Activated CD8-positive, alpha-beta memory T cell treated with anti-CD3 and anti-CD28 coated beads, Interleukin-2, amount 50 U/mL, for 48 hours (primary cell): ENCODE results near the gene SLC31A1.
"Not testable (repeated sequence)": the region's sequence is repeated elsewhere in the genome, so short reads cannot be mapped to it uniquely, and the experiment has no call there.

Source experiments
- DNase-seq: peaks from one replicate; pipeline ENCODE4 v3.0.0-alpha.2; 2020

Gene SLC31A1

DNA sequence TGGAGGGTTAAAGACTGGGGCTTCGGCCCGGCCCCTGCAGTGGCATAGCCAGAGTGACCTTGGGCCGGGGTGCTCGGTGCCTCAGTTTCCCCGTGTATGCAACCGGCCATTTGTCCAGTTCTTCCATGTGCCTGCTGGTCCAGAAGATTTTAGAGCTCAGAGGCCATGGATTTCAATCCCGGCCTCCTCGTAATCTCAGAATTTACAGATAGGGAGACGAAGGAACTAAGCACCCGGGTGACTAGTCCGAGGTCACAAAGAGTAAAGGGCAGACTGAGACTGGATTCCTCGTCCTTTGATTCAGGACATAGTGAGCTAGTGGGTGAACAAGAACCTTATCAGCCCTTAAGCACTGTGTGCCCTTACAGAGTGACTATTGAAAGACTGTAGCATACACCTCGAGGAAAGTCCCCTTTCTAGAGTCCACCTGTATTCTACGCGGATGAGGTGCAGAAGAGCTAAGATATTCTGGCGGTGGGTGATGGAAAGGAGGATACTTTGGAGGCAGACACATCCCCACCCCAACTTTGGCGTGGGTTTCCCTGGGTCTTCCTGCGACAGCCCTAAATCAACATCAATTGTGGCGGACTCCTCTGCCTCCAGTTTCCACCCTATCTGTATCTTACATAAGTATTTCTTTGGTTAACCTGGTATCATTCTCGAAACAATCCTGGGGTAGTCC is 597 bp downstream of the SLC31A1 start:
- no peak for DNase-seq

DNA sequence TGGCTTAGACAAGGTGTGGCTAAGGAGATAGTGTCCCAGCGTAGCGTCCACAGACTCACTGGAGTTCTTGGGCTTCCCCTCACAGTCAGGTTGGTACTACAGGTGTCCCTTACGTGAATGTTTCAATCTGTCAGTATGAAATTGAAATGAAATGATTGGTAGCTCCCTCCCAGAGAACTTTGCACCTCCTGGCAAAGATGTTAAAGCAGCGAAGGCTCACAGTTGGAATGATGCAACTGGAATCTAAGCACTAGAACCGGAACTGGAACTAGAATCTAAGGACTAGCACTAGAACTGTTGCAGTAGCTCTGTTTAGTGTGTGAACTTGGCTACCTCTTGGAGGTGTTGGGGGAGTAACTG is 1.1 kb downstream of the SLC31A1 start:
- no peak for DNase-seq

DNA sequence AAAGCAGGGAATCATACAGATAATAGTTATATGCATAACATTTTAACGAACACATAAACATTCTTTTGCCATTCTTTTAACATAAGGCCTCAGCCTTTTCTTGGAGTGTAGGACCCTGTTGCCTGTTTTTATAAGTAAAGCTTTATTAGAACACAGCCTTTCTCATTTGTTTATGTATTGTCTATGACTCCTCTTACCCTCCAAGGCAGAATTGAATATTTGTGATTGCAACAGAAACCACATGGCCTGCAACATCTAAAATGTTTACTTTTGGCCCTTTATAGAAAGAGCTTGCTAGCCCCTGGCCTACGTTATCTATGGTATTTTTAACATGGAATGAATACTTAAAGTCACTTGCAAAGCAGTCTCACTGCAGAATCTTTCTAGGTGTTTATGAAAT is 2.6 kb downstream of the SLC31A1 start:
- DNase-seq = no peak

DNA sequence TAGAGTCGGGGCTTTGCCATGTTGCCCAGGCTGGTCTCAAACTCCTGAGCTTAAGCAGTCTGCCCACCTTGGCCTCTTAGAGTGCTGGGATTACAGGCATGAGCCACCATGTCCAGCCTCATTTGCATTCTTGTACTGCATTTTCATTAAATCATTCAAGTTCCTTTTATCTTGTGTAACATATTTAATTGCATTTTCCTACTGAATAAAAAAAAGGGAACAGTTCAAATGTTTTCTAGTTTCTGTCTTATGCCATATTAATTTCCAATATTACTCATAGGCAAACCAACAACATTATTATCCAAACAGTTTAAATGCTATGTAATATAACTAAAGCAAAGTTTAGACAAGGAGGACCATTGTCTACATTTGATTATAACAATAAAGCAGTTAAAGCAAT is 6.1 kb downstream of the SLC31A1 start:
- DNase-seq = no peak

DNA sequence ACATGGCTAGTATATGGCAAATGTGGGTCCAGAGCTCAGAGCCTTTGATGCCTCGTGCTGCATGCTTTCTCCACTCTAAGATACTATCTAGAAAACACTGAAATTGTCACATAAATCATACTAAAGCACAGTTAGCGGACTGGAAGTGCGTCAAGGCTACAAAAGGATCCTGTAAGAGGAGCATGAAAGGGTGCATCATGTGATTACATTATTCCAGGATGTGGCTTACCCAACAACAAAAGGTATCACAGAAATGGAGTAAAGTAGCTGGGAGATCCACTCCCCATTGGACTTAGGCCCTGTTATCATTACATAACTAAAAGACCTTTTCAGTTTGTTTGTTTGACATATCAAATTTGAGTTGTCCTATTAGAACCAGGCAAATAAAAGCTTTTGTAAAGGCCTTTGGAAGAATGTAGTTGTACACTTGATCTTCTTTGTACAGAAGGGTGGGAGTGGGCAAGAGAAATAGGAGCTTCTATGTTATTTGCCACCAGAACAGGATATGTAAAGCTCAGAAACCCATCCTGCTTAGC is 6.9 kb downstream of the SLC31A1 start:
- no peak for DNase-seq

DNA sequence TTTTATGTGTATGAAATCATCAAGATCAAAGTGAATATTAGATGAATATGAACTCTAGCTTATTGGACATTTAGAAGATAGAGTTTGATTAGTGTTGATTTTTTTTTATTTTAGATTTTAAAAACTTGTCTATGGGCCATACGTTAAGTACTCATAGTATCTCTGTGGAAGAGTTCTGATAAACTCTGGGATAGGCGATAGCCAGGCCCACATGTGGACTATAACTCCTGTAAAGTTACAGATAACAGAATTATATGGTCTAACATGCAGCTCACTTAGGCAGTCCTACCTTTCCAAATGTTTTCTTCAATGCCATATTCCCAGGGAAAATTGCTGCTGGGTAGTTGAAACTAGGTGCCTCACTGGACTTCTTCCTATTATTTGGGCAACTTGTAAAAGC is 10.4 kb downstream of the SLC31A1 start:
- DNase-seq = no peak

DNA sequence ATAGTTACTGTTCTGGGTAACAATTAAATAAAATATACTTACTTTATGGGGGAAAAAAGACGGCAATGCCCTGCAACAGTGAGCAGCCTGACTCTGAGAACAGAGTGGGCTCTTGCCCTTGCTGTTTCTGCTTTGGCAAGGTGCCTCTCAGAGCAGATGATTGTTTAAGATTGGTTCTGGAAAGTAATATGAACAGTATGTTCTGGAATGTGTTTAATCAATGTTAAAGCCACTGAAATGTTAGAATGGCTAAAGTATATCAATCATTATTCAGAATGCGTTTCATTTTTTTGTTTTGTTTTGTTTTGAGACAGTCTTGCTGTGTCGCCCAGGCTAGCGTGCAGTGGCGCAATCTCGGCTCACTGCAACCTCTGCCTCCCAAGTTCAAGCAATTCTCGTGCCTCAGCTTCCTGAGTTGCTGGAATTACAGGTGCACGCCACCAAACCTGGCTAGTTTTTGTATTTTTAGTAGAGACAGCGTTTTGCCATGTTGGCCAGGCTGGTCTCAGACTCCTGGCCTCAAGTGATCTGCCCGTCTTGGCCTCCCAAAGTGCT is 14.4 kb downstream of the SLC31A1 start:
- DNase-seq = not testable (repeated sequence)

DNA sequence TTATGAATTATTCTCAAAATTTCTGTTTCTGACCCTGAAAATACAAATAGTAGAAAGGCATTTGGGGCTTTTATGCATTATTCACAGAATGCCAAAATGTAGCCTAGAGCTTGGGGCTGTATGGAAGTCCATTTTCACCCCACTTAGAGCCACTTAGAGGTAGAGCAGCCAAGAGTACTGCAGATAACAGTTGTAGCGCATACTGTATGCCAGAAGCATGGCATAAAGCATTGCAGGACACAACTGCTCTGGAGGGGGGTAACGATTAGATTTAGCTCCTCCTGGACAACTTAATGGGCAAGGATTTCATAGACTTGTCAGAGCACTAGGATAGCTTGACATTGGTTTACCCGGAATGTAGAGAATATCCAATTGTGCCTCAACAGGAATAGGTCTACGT is 15.7 kb downstream of the SLC31A1 start:
- DNase-seq = no peak

DNA sequence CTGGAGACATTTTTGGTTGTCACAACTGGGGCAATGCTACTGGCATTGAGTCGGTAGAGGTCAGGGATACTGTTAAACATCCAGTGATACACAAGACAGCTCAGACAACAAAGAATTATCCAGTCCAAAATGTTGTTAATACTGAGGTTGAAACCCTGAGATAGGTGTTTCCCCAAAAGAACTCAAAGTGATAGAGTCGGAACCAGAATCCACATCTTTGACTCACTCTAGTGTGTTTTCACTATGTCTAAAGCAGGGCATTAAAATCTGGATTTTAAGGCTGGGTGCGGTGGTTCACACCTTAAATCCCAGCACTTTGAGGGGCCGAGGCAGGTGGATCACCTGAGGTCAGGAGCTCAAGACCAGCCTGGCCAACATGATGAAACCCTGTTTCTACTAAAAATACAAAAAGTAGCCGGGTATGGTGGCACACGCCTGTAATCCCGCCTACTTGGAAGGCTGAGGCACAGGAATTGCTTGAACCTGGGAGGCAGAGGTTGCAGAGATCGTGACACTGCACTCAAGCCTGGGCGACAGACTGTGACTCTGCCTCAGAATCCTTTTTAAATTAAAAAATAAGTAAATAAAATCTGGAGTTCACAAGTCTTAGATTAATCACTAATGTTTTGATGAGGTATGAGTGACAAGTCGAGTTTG is 17.0 kb downstream of the SLC31A1 start:
- DNase-seq = no peak

DNA sequence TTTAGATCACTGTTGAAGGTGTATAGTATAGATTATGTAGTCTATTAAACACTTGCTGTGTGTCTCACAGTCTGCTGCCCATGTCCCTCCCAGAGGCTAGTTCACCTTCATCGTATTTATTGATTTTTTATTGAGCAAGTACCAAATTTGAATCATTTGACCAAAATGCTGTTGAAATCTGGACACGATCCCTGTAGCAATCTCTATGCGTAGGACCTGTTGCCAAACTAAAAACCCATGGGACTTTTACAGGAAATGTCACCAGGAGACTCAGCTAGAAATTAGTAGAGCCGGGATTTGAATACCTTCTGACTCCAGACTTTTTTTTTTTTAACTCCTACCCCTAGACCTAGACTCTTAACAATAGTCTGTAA is 17.5 kb downstream of the SLC31A1 start:
- DNase-seq = no peak

DNA sequence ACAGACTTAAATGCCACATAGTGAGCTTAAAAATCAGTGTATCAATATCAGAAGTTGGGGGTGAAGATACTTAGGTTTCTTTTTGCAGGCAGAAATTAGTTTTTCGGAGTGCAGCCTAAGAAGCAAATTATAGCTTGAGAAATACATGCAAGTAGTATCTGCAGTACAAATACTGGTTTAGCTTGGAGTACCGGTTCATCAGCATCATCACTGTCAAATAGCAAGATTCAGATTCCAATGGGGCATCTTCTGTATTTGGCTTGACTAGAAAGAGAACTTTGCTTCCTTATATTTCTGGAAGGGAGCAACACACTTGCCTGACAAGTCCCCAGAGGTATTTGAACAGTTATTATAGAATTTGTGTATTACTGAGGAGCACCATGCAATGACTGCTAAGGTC is 19.8 kb downstream of the SLC31A1 start:
- DNase-seq = no peak

DNA sequence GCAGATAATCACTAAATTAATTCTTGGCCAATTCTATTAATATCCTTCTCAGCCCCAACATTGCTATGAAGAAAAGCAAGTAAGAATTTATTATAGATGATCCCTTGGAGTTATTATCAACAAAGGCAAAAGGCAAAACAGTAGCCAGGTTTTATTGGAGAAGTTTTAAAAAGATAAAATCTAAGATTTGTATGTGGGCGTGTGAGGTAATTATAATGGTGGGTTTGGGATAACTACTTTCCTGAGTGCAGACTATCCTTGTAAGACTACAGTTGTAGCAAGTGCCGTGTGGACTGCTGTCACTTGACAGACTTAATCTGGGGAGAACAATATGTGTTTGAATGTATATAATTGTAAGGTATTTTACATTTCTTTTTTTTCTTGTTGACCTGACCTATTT is 23.2 kb downstream of the SLC31A1 start:
- no peak for DNase-seq

DNA sequence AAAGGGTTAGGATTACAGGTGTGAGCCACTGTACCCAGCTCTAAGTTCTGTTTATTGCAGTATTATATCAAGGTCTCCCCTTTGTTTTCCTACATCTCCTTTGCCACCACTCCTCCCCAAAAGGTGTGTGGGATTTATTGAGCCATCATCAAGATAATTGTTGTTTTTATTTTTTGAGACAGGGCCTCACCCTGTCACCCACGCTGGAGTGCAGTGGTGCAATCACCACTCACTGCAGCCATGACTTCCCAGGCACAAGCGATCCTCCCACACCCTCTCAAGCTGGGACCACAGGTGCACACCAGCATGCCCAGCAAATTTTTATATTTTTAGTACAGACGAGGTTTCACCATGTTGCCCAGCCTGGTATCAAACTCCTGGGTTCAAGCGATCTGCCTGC is 24.6 kb downstream of the SLC31A1 start:
- no peak for DNase-seq

DNA sequence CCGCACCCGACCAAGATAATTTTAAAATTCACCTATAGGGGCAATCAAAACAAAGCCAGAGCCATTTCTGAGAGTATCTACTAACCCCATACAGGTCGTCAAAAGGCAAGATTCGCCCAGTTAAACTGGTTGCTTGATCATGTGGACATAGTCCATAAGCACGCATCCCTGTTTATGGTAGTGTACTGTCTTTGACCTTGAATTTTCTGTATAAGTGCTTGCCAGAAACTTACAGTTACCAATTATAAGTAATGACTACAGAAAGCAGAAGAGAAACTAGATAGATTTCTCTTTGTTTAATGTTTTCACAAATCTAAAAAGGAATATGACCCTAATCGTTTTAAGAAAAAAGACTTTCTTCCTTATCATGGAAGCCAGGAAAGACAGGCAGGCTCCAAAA is 25.6 kb downstream of the SLC31A1 start:
- DNase-seq = no peak

DNA sequence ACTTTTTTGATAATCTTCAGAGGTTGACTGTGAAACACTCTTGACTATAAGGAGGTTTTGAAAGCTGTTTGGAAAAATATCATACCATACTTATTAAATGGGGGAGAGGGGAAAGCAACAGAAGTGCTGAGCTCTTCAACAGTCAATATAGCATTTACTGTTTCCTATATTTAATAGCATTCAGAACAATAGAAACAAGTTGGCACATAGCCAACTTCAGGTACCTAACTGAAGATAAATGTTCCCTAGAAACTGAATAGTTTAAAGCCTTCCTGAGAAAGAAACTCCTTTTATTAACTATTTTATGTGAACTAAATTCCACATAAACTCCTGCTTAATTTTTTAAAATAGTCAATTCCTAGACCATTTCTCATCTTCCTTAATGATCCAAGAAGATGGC is 26.3 kb downstream of the SLC31A1 start:
- no peak for DNase-seq

DNA sequence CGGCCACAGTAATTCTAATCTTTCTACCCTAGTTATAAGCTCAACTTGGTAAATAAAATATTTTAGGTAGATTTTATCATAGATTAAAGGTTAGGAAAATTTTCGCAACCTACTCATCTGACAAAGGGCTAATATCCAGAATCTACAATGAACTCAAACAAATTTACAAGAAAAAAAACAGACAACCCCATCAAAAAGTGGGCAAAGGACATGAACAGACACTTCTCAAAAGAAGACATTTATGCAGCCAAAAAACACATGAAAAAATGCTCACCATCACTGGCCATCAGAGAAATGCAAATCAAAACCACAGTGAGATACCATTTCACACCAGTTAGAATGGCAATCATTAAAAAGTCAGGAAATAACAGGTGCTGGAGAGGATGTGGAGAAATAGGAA is 28.3 kb downstream of the SLC31A1 start:
- not testable (repeated sequence) for DNase-seq

DNA sequence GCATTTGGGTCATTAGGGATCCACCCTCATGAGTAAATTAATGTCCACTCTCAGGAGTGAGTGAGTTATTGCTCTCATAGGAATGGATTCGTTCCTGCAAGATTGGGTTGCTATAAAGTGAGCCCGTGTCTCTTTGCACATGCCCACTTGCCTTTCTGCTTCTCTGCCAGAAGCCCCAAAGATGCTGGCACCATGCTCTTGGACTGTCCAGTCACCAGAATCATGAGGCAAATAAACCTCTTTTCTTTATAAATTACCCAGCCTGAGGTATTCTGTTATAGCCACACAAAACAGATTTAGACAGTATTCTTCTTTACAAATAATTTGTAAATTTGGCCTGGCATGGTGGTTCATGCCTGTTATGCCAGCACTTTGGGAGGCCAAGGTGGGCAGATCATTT is 29.5 kb downstream of the SLC31A1 start:
- no peak for DNase-seq

DNA sequence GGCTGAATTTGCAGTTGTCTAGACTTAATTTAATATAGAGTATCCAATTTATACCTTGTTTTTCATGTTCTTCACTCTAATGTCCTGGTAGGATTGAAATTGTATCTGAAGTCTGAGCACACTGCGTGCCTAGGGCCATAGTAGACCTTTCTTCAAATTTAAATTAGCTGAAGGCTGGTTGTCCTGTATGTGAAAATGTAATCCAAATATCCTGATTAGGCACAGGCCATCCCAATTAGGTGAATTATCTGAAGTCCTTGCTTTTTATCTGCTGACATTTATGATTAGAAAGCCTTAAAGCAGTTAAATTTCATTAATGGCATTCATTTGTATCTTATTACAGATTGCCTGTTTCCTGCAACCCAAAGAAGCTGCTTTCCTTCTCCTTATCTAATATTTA is 33.6 kb downstream of the SLC31A1 start:
- DNase-seq = no peak

DNA sequence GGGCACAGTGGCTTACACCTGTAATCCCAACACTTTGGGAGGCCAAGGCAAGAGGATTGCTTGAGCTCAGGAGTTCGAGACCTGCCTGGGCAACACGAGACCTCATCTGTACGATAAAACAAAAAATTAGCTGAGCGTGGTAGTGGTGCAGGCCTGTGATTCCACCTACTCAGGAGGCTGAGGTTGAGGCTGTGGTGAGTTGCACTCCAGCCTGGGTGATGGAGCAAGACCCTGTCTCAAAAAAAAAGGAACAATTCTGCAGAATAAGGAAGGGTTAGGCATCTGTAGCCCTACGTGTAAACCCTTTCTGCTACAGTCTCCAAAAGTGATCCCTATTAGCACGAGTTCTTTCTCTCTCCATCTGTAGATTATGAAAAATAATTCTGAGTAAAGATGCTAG is 34.1 kb downstream of the SLC31A1 start:
- no peak for DNase-seq

DNA sequence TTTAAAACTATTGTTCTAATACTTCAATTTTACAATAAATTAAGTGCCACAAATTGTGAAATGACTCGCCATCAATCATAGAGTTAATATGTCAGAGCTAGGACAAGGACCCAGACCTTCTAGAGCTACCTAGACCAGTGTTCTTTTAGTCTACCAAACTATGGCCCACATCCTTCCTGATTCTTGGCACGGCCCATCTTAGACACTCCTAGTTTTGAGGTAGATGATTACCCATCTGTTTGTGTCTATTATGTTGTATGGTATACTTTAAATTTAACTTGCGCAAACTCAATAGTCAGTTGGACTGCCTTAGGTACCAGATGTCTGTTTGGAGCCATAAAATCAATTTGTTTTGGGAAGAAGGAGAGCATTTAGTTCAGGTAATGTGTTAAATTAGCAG is 36.5 kb downstream of the SLC31A1 start:
- no peak for DNase-seq

DNA sequence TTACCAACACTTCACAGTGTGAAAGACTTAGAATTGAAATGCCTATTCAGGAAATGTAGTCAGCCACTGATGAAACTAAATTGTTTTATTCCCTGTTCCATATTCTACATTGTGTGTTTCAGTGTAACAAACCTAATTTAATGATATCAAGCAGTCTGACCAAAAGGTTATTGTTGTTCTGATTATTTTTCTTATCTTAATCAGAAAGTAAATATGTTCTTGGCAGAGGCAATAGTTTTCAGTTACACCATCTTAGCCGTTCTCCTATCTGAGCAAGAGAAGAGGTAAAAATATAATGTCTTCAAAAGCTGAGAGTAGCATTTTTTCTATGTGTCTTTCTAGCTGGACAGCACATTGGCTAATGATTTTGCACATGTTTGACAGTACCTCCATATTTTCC is 36.9 kb downstream of the SLC31A1 start:
- no peak for DNase-seq

DNA sequence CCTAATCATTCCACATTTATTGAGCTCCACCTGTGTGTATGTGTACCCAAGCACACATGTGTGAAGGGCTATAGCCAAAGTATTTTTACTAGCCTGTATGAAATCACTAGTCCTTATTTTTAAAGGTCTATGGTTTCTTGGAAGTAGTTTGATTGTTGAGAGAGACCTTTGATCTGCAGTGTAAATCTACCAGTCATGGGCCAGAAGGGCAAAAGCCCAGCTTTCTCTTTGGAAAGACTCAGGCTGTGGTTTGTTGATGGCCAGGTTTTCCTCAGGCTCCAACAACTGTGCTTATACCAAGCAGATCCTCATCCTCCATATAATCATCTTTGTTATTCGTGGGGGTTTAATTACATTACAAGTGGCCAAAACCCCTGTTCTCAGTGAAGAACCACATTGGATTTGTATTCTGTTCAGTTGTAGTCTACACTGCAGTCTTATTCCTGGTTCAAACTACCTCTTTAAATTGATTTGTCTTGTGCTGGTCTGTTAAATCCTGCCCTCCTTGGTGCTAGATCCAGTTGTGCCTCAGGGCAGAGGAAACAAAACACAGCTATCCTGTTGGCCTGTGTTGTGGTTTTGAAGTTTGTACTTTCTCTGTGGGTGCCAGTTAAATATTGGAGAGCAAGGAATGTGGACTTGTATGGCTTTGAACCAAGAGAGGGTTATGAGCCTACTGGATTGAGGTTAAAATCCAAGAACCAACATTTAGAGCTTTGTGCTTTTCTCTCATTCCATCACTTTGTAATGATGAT is 40.8 kb downstream of the SLC31A1 start:
- DNase-seq = no peak

DNA sequence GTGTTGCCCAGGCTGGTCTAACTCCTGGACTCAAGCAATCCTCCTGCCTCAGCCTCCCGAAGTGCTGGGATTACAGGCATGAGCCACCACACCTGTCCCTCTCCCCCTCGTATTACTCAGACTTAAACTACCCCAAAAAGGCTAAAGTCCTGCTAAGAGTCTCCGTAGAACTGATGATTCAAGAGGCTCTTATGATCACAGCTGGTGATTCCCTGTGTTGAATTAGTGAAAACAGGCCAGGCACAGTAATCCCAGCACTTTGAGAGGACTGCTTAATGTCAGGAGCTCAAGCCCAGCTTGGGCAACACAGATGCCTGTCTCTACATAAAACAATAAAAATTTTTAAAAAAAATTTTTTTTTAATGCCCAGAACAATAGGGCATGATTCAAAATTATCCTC is 44.8 kb downstream of the SLC31A1 start:
- DNase-seq = no peak
